HEK293 (cell line): Measurements from ENCODE around the gene CANT1.

Experiments used
- GLI4 ChIP-seq: fragments of 450-650 bp; formaldehyde crosslinking; IDR thresholded peaks from 2 replicates; pipeline ENCODE4 v1.5.1; 2016; ENCODE audit warnings: missing biosample characterization, missing genetic modification characterization
- GLIS1 ChIP-seq: fragments of 450-650 bp; formaldehyde crosslinking; IDR thresholded peaks from 2 replicates; pipeline ENCODE4 v1.5.1; 2016; ENCODE audit warnings: missing biosample characterization, missing genetic modification characterization
- HOXC10 ChIP-seq: sonication (generic); formaldehyde crosslinking; IDR thresholded peaks from 2 replicates; pipeline ENCODE4 v1.8.1; 2023; ENCODE audit warnings: mild to moderate bottlenecking, missing genetic modification reagents
- RBAK ChIP-seq: fragments of 450-650 bp; formaldehyde crosslinking; IDR thresholded peaks from 2 replicates; pipeline ENCODE4 v1.5.1; 2016; ENCODE audit warnings: missing biosample characterization, missing genetic modification characterization
- ZFP41 ChIP-seq: fragments of 450-650 bp; formaldehyde crosslinking; IDR thresholded peaks from 2 replicates; pipeline ENCODE4 v1.5.1; 2016; ENCODE audit warnings: missing biosample characterization, missing genetic modification characterization, borderline replicate concordance
- ZNF132 ChIP-seq: fragments of 450-650 bp; formaldehyde crosslinking; IDR thresholded peaks from 2 replicates; pipeline ENCODE4 v1.5.1; 2017; ENCODE audit warnings: missing biosample characterization, missing genetic modification characterization, borderline replicate concordance
- ZNF174 ChIP-seq: fragments of 450-650 bp; formaldehyde crosslinking; IDR thresholded peaks from 2 replicates; pipeline ENCODE4 v1.5.0; 2017; ENCODE audit warnings: missing biosample characterization, mild to moderate bottlenecking, missing genetic modification characterization
- ZNF2 ChIP-seq: fragments of 450-650 bp; formaldehyde crosslinking; IDR thresholded peaks from 2 replicates; pipeline ENCODE4 v1.5.1; 2016; ENCODE audit warnings: missing biosample characterization, missing genetic modification characterization
- ZNF292 ChIP-seq: fragments of 450-650 bp; formaldehyde crosslinking; IDR thresholded peaks from 2 replicates; pipeline ENCODE4 v1.5.1; 2016; ENCODE audit warnings: low read depth, missing biosample characterization, missing genetic modification characterization, borderline replicate concordance
- ZNF514 ChIP-seq: fragments of 450-650 bp; formaldehyde crosslinking; IDR thresholded peaks from 2 replicates; pipeline ENCODE4 v1.5.1; 2016; ENCODE audit warnings: missing biosample characterization, missing genetic modification characterization
- ZNF544 ChIP-seq: fragments of 450-650 bp; formaldehyde crosslinking; IDR thresholded peaks from 2 replicates; pipeline ENCODE4 v1.5.0; 2017; ENCODE audit warnings: missing biosample characterization, missing genetic modification characterization
- ZNF660 ChIP-seq: fragments of 450-650 bp; IDR thresholded peaks from 2 replicates; pipeline ENCODE4 v1.5.1; 2018; ENCODE audit warnings: missing biosample characterization, mild to moderate bottlenecking, missing genetic modification characterization
- ZNF837 ChIP-seq: fragments of 450-650 bp; formaldehyde crosslinking; IDR thresholded peaks from 2 replicates; pipeline ENCODE4 v1.5.1; 2016; ENCODE audit warnings: missing biosample characterization, missing genetic modification characterization
- TF ChIP-seq, protein P1 (sequence below): fragments of 450-650 bp; formaldehyde crosslinking; IDR thresholded peaks from 2 replicates; pipeline ENCODE4 v1.5.1; 2016; ENCODE audit warnings: missing biosample characterization, missing genetic modification characterization
- TF ChIP-seq, protein P2 (sequence below): fragments of 450-650 bp; formaldehyde crosslinking; conservative IDR thresholded peaks from 2 replicates; pipeline ENCODE4 v1.5.1; 2016; ENCODE audit warnings: low read depth, missing biosample characterization, missing genetic modification characterization
- TF ChIP-seq, protein P3 (sequence below): fragments of 450-650 bp; formaldehyde crosslinking; IDR thresholded peaks from 2 replicates; pipeline ENCODE4 v1.5.1; 2016; ENCODE audit warnings: missing biosample characterization, missing genetic modification characterization
- TF ChIP-seq, protein P4 (sequence below): fragments of 450-650 bp; formaldehyde crosslinking; IDR thresholded peaks from 2 replicates; pipeline ENCODE4 v1.5.1; 2016; ENCODE audit warnings: missing biosample characterization, missing genetic modification characterization
- TF ChIP-seq, protein P5 (sequence below): fragments of 450-650 bp; formaldehyde crosslinking; IDR thresholded peaks from 2 replicates; pipeline ENCODE4 v1.5.0; 2017; ENCODE audit warnings: missing biosample characterization, missing genetic modification characterization, borderline replicate concordance
- TF ChIP-seq, protein P6 (sequence below): fragments of 450-650 bp; formaldehyde crosslinking; IDR thresholded peaks from 2 replicates; pipeline ENCODE4 v1.5.1; 2016; ENCODE audit warnings: missing biosample characterization, missing genetic modification characterization
- TF ChIP-seq, protein P7 (sequence below): fragments of 450-650 bp; formaldehyde crosslinking; IDR thresholded peaks from 2 replicates; pipeline ENCODE4 v1.5.1; 2016; ENCODE audit warnings: missing biosample characterization, missing genetic modification characterization

CANT1 gene

DNA sequence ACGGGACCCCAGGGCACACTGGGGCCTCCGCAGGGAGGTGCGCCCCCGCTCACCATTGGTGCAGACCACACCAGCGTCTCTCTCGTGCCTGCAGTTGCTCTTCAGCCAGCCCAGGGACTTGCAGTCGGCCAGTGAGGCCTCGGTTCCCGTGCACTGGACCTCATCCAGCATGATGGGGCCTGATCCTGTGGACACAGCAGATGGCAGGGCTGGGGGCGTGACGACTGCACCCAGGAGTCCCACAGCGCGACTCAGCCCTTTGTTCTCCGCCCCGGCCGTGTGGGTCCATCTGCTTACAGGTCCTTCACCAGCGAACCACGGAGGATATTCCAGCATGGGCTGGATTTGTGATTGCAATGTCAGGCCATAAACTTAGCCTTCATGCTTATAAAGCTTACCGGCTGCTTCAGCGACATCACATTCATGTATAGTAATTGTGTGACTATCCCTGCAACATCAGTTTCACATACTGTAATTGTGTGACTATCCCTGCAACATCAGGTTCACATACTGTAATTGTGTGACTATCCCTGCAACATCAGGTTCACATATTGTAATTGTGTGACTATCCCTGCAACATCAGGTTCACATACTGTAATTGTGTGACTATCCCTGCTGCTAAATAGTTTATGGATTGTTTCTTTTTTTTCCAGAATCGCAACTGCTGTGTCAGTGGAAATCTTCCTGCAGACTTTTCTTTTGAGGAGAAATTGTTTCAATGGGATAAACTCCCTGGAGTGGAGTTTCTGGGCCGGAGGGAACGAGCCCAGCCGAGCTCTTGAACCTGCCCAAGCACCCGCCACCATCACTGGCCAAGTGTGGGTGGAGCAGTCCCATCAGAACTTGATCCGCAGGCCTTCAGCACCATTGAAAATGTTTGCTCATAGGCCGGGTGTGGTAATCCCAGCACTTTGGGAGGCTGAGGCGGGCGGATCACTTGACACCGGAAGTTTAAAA is 34.7 kb downstream of the CANT1 start (continued):
- TF ChIP-seq, protein P1, sequence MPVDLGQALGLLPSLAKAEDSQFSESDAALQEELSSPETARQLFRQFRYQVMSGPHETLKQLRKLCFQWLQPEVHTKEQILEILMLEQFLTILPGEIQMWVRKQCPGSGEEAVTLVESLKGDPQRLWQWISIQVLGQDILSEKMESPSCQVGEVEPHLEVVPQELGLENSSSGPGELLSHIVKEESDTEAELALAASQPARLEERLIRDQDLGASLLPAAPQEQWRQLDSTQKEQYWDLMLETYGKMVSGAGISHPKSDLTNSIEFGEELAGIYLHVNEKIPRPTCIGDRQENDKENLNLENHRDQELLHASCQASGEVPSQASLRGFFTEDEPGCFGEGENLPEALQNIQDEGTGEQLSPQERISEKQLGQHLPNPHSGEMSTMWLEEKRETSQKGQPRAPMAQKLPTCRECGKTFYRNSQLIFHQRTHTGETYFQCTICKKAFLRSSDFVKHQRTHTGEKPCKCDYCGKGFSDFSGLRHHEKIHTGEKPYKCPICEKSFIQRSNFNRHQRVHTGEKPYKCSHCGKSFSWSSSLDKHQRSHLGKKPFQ, result peak; percentile 61; the same call in 1 of the 2 replicates
- TF ChIP-seq, protein P2, sequence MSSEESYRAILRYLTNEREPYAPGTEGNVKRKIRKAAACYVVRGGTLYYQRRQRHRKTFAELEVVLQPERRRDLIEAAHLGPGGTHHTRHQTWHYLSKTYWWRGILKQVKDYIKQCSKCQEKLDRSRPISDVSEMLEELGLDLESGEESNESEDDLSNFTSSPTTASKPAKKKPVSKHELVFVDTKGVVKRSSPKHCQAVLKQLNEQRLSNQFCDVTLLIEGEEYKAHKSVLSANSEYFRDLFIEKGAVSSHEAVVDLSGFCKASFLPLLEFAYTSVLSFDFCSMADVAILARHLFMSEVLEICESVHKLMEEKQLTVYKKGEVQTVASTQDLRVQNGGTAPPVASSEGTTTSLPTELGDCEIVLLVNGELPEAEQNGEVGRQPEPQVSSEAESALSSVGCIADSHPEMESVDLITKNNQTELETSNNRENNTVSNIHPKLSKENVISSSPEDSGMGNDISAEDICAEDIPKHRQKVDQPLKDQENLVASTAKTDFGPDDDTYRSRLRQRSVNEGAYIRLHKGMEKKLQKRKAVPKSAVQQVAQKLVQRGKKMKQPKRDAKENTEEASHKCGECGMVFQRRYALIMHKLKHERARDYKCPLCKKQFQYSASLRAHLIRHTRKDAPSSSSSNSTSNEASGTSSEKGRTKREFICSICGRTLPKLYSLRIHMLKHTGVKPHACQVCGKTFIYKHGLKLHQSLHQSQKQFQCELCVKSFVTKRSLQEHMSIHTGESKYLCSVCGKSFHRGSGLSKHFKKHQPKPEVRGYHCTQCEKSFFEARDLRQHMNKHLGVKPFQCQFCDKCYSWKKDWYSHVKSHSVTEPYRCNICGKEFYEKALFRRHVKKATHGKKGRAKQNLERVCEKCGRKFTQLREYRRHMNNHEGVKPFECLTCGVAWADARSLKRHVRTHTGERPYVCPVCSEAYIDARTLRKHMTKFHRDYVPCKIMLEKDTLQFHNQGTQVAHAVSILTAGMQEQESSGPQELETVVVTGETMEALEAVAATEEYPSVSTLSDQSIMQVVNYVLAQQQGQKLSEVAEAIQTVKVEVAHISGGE, result no peak
- TF ChIP-seq ZFP41 (tag by site-specific recombination) (no peak), ZNF660 (tag by site-specific recombination) (peak; percentile 100), GLIS1 (tag by site-specific recombination) (no peak), HOXC10 (CRISPR knock-in tag) (no peak), ZNF837 (no peak), ZNF514 (no peak), ZNF292 (tag by site-specific recombination) (no peak), GLI4 (tag by site-specific recombination) (no peak), RBAK (no peak), ZNF132 (tag by site-specific recombination) (no peak), ZNF174 (no peak), ZNF2 (tag by site-specific recombination) (no peak), ZNF544 (no peak)
- TF ChIP-seq, protein P3, sequence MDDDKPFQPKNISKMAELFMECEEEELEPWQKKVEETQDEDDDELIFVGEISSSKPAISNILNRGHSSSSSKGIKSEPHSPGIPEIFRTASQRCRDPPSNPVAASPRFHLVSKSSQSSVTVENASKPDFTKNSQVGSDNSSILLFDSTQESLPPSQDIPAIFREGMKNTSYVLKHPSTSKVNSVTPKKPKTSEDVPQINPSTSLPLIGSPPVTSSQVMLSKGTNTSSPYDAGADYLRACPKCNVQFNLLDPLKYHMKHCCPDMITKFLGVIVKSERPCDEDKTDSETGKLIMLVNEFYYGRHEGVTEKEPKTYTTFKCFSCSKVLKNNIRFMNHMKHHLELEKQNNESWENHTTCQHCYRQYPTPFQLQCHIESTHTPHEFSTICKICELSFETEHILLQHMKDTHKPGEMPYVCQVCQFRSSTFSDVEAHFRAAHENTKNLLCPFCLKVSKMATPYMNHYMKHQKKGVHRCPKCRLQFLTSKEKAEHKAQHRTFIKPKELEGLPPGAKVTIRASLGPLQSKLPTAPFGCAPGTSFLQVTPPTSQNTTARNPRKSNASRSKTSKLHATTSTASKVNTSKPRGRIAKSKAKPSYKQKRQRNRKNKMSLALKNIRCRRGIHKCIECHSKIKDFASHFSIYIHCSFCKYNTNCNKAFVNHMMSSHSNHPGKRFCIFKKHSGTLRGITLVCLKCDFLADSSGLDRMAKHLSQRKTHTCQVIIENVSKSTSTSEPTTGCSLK (tag by site-specific recombination), result no peak
- TF ChIP-seq, protein P4, sequence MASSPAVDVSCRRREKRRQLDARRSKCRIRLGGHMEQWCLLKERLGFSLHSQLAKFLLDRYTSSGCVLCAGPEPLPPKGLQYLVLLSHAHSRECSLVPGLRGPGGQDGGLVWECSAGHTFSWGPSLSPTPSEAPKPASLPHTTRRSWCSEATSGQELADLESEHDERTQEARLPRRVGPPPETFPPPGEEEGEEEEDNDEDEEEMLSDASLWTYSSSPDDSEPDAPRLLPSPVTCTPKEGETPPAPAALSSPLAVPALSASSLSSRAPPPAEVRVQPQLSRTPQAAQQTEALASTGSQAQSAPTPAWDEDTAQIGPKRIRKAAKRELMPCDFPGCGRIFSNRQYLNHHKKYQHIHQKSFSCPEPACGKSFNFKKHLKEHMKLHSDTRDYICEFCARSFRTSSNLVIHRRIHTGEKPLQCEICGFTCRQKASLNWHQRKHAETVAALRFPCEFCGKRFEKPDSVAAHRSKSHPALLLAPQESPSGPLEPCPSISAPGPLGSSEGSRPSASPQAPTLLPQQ (tag by site-specific recombination), result no peak
- TF ChIP-seq, protein P5, sequence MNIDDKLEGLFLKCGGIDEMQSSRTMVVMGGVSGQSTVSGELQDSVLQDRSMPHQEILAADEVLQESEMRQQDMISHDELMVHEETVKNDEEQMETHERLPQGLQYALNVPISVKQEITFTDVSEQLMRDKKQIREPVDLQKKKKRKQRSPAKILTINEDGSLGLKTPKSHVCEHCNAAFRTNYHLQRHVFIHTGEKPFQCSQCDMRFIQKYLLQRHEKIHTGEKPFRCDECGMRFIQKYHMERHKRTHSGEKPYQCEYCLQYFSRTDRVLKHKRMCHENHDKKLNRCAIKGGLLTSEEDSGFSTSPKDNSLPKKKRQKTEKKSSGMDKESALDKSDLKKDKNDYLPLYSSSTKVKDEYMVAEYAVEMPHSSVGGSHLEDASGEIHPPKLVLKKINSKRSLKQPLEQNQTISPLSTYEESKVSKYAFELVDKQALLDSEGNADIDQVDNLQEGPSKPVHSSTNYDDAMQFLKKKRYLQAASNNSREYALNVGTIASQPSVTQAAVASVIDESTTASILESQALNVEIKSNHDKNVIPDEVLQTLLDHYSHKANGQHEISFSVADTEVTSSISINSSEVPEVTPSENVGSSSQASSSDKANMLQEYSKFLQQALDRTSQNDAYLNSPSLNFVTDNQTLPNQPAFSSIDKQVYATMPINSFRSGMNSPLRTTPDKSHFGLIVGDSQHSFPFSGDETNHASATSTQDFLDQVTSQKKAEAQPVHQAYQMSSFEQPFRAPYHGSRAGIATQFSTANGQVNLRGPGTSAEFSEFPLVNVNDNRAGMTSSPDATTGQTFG (tag by site-specific recombination), result no peak
- TF ChIP-seq, protein P6, sequence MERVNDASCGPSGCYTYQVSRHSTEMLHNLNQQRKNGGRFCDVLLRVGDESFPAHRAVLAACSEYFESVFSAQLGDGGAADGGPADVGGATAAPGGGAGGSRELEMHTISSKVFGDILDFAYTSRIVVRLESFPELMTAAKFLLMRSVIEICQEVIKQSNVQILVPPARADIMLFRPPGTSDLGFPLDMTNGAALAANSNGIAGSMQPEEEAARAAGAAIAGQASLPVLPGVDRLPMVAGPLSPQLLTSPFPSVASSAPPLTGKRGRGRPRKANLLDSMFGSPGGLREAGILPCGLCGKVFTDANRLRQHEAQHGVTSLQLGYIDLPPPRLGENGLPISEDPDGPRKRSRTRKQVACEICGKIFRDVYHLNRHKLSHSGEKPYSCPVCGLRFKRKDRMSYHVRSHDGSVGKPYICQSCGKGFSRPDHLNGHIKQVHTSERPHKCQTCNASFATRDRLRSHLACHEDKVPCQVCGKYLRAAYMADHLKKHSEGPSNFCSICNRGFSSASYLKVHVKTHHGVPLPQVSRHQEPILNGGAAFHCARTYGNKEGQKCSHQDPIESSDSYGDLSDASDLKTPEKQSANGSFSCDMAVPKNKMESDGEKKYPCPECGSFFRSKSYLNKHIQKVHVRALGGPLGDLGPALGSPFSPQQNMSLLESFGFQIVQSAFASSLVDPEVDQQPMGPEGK, result 0 out of 2 replicates have a peak, but pooled peaks have one; percentile 15
- TF ChIP-seq, protein P7, sequence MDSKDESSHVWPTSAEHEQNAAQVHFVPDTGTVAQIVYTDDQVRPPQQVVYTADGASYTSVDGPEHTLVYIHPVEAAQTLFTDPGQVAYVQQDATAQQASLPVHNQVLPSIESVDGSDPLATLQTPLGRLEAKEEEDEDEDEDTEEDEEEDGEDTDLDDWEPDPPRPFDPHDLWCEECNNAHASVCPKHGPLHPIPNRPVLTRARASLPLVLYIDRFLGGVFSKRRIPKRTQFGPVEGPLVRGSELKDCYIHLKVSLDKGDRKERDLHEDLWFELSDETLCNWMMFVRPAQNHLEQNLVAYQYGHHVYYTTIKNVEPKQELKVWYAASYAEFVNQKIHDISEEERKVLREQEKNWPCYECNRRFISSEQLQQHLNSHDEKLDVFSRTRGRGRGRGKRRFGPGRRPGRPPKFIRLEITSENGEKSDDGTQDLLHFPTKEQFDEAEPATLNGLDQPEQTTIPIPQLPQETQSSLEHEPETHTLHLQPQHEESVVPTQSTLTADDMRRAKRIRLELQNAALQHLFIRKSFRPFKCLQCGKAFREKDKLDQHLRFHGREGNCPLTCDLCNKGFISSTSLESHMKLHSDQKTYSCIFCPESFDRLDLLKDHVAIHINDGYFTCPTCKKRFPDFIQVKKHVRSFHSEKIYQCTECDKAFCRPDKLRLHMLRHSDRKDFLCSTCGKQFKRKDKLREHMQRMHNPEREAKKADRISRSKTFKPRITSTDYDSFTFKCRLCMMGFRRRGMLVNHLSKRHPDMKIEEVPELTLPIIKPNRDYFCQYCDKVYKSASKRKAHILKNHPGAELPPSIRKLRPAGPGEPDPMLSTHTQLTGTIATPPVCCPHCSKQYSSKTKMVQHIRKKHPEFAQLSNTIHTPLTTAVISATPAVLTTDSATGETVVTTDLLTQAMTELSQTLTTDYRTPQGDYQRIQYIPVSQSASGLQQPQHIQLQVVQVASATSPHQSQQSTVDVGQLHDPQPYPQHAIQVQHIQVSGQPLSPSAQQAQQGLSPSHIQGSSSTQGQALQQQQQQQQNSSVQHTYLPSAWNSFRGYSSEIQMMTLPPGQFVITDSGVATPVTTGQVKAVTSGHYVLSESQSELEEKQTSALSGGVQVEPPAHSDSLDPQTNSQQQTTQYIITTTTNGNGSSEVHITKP (tag by site-specific recombination), result 0 out of 2 replicates have a peak, but pooled peaks have one; percentile 10
